Endothelial cell of umbilical vein (primary cell): ENCODE results near the gene DOCK8.

Experiments
- EZH2 ChIP-seq: IDR thresholded peaks from 2 replicates; pipeline ENCODE4 v1.6.1; 2012; ENCODE audit warnings: borderline replicate concordance, low read depth, mild to moderate bottlenecking, moderate library complexity, low read length, inconsistent platforms; ENCODE audit not compliant: severe bottlenecking
- MYC ChIP-seq: IDR thresholded peaks from one replicate; pipeline ENCODE4 v1.6.1; 2011; ENCODE audit warnings: mild to moderate bottlenecking, low read depth, low read length
- POLR2A ChIP-seq: IDR thresholded peaks from 2 replicates; pipeline ENCODE4 v1.6.1; 2012; ENCODE audit warnings: low read depth, mild to moderate bottlenecking, control low read depth, low read length
- POLR2AphosphoS5 ChIP-seq: IDR thresholded peaks from 2 replicates; pipeline ENCODE4 v1.6.1; 2012; ENCODE audit warnings: low read depth, mild to moderate bottlenecking, control low read depth, low read length, moderate library complexity; ENCODE audit not compliant: insufficient read depth
- TF ChIP-seq, protein P1 (sequence below), 2 donors: IDR thresholded peaks; 1 replicate in 1 of 2; 2 replicates in 1 of 2; pipeline ENCODE4 v1.5.1; 2011; ENCODE audit warnings: low read length in 2 of 2, mild to moderate bottlenecking in 2 of 2, moderate library complexity in 2 of 2, control low read depth in 1 of 2, inconsistent platforms in 1 of 2, low read depth in 1 of 2; ENCODE audit not compliant: insufficient read depth in 1 of 2; ENCODE audit errors: extremely low read depth in 1 of 2

DNA sequence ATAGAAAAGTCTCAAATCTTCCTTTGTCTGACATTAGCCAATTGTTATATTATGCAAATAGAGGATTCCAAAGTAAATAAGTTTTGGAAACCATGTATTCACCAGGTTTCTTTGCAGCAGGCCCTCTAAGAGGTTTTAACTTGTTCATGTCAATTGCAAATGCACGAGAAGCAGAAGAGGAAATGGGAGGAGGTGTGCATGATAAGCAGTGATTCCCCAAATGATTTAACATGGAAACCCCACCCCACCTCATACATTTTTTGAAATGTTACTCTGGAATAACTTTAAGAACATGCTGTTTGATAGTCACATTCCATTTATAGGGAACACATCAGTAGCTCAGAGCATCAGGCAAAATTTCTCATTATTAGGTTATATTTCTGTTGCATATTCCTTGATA lies 190.7 kb downstream of the DOCK8 start:
- TF ChIP-seq EZH2 (no peak), POLR2A (no peak), POLR2AphosphoS5 (no peak), MYC (no peak)
- TF ChIP-seq, protein P1, sequence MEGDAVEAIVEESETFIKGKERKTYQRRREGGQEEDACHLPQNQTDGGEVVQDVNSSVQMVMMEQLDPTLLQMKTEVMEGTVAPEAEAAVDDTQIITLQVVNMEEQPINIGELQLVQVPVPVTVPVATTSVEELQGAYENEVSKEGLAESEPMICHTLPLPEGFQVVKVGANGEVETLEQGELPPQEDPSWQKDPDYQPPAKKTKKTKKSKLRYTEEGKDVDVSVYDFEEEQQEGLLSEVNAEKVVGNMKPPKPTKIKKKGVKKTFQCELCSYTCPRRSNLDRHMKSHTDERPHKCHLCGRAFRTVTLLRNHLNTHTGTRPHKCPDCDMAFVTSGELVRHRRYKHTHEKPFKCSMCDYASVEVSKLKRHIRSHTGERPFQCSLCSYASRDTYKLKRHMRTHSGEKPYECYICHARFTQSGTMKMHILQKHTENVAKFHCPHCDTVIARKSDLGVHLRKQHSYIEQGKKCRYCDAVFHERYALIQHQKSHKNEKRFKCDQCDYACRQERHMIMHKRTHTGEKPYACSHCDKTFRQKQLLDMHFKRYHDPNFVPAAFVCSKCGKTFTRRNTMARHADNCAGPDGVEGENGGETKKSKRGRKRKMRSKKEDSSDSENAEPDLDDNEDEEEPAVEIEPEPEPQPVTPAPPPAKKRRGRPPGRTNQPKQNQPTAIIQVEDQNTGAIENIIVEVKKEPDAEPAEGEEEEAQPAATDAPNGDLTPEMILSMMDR (IDR thresholded peaks at IDR 0.05; ENCODE audit: extremely low read depth in 1 of 2, insufficient read depth in 1 of 2, low read depth in 1 of 2, low read length in 2 of 2) = no peak
